Loucy (cell line): ENCODE results near the gene MORF4L2.

Experiments
- H2AFZ ChIP-seq: fragments of 200-600 bp; sonication (generic); 2 replicates; pipeline ENCODE4 v1.6.0; 2016; ENCODE audit warnings: antibody characterized with exemption, mild to moderate bottlenecking, low read length, moderate library complexity
- H3F3A ChIP-seq: fragments of 200-600 bp; 2 replicates; pipeline ENCODE4 v1.6.0; 2016; ENCODE audit warnings: antibody characterized with exemption, low read depth, mild to moderate bottlenecking
- H3K27me3 ChIP-seq: fragments of 200-600 bp; sonication (generic); 2 replicates; pipeline ENCODE4 v1.6.1; 2014; ENCODE audit warnings: low read length, mild to moderate bottlenecking; ENCODE audit not compliant: insufficient read depth, poor library complexity, severe bottlenecking
- H3K36me3 ChIP-seq: fragments of 200-600 bp; sonication (generic); 2 replicates; pipeline ENCODE4 v1.6.1; 2016; ENCODE audit warnings: low read length; ENCODE audit not compliant: insufficient read depth
- H3K4me1 ChIP-seq: fragments of 200-600 bp; sonication (generic); 2 replicates; pipeline ENCODE4 v1.5.1; 2014; ENCODE audit warnings: low read length, mild to moderate bottlenecking; ENCODE audit not compliant: insufficient read depth, poor library complexity, severe bottlenecking
- H3K4me2 ChIP-seq: fragments of 200-600 bp; sonication (generic); 2 replicates; pipeline ENCODE4 v1.6.0; 2014; ENCODE audit warnings: antibody characterized with exemption, low read length, low read depth, mild to moderate bottlenecking; ENCODE audit not compliant: poor library complexity, severe bottlenecking
- H3K4me3 ChIP-seq: fragments of 200-600 bp; sonication (generic); 2 replicates; pipeline ENCODE4 v1.5.1; 2014; ENCODE audit warnings: low read length, mild to moderate bottlenecking, mixed read lengths; ENCODE audit not compliant: poor library complexity, severe bottlenecking
- H3K79me2 ChIP-seq: fragments of 200-600 bp; sonication (generic); 2 replicates; pipeline ENCODE4 v1.6.1; 2014; ENCODE audit warnings: low read length; ENCODE audit not compliant: insufficient read depth
- H3K9ac ChIP-seq: fragments of 200-600 bp; sonication (generic); 2 replicates; pipeline ENCODE4 v1.6.0; 2014; ENCODE audit warnings: mild to moderate bottlenecking, low read depth, low read length, moderate library complexity; ENCODE audit not compliant: poor library complexity, severe bottlenecking
- H3K9me2 ChIP-seq: fragments of 200-600 bp; sonication (generic); replicated peaks from 2 replicates; pipeline ENCODE4 v1.6.1; 2016; ENCODE audit warnings: low read depth, low read length, mixed read lengths
- H3K9me3 ChIP-seq: fragments of 200-600 bp; sonication (generic); 2 replicates; pipeline ENCODE4 v1.6.1; 2014; ENCODE audit warnings: mild to moderate bottlenecking, antibody characterized with exemption, low read length, low read depth; ENCODE audit not compliant: insufficient read depth
- H4K20me1 ChIP-seq: fragments of 200-600 bp; sonication (generic); 2 replicates; pipeline ENCODE4 v1.6.0; 2014; ENCODE audit warnings: antibody characterized with exemption, low read length, mild to moderate bottlenecking; ENCODE audit not compliant: insufficient read depth, poor library complexity, severe bottlenecking
- CTCF ChIP-seq: fragments of 200-600 bp; sonication (generic); conservative IDR thresholded peaks from 2 replicates; pipeline ENCODE4 v1.5.1; 2014; ENCODE audit warnings: mild to moderate bottlenecking, antibody characterized with exemption, low read length
- EZH2phosphoT487 ChIP-seq: fragments of 200-600 bp; IDR thresholded peaks from 2 replicates; pipeline ENCODE4 v1.6.1; 2018; ENCODE audit warnings: antibody characterized with exemption, mild to moderate bottlenecking, moderate library complexity, borderline replicate concordance

Gene MORF4L2

GRCh38 chrX:103651151-103651773 is 35.2 kb downstream of the MORF4L2 start:
- no peaks in the 10 kb centered on the region for H3K79me2 ChIP-seq
- H3K4me3 ChIP-seq = no peak overlapping the region
- no peak for TF ChIP-seq EZH2phosphoT487
- no peak for TF ChIP-seq CTCF
- no peaks in the 10 kb centered on the region for H3K4me1 ChIP-seq
- H3F3A ChIP-seq = no peaks in the 10 kb centered on the region
- H3K36me3 ChIP-seq = no peaks in the 10 kb centered on the region
- no peaks in the 10 kb centered on the region for H3K9me3 ChIP-seq
- H3K9me2 ChIP-seq = no peaks in the 10 kb centered on the region
- no peak overlapping the region for H2AFZ ChIP-seq
- H3K9ac ChIP-seq = no peak overlapping the region
- no peak overlapping the region for H3K4me2 ChIP-seq
- H3K27me3 ChIP-seq = no peaks in the 10 kb centered on the region
- H4K20me1 ChIP-seq = no peaks in the 10 kb centered on the region

- no peaks in the 10 kb centered on the region for H3K9me2 ChIP-seq
- no peaks in the 10 kb centered on the region for H4K20me1 ChIP-seq
- no peaks in the 10 kb centered on the region for H3K9me3 ChIP-seq
- no peaks in the 10 kb centered on the region for H3K36me3 ChIP-seq
- no peak overlapping the region for H3K9ac ChIP-seq
- no peaks in the 10 kb centered on the region for H3K79me2 ChIP-seq
- no peak overlapping the region for H2AFZ ChIP-seq
- no peaks in the 10 kb centered on the region for H3K4me1 ChIP-seq
- H3F3A ChIP-seq = no peaks in the 10 kb centered on the region
- no peak overlapping the region for H3K4me3 ChIP-seq
- TF ChIP-seq CTCF = no peak
- TF ChIP-seq EZH2phosphoT487 = no peak
- H3K4me2 ChIP-seq = no peak overlapping the region
- H3K27me3 ChIP-seq = no peaks in the 10 kb centered on the region
Measured at GRCh38 chrX:103647630-103648029, 38.9 kb downstream of the MORF4L2 start.

GRCh38 chrX:103644125-103644524 is 42.4 kb downstream of the MORF4L2 start:
- Histone ChIP-seq H3K79me2 (no peaks in the 10 kb centered on the region), H2AFZ (no peak overlapping the region), H4K20me1 (no peaks in the 10 kb centered on the region), H3K9ac (no peak overlapping the region), H3K27me3 (no peaks in the 10 kb centered on the region), H3K36me3 (no peaks in the 10 kb centered on the region), H3K4me3 (no peak overlapping the region), H3K4me1 (no peaks in the 10 kb centered on the region), H3K9me2 (no peaks in the 10 kb centered on the region), H3K9me3 (no peaks in the 10 kb centered on the region), H3K4me2 (no peak overlapping the region), H3F3A (no peaks in the 10 kb centered on the region)
- TF ChIP-seq EZH2phosphoT487 = no peak
- no peak for TF ChIP-seq CTCF
